Measurements from ENCODE around the gene ANKS1A.

- TF ChIP-seq, protein P1, sequence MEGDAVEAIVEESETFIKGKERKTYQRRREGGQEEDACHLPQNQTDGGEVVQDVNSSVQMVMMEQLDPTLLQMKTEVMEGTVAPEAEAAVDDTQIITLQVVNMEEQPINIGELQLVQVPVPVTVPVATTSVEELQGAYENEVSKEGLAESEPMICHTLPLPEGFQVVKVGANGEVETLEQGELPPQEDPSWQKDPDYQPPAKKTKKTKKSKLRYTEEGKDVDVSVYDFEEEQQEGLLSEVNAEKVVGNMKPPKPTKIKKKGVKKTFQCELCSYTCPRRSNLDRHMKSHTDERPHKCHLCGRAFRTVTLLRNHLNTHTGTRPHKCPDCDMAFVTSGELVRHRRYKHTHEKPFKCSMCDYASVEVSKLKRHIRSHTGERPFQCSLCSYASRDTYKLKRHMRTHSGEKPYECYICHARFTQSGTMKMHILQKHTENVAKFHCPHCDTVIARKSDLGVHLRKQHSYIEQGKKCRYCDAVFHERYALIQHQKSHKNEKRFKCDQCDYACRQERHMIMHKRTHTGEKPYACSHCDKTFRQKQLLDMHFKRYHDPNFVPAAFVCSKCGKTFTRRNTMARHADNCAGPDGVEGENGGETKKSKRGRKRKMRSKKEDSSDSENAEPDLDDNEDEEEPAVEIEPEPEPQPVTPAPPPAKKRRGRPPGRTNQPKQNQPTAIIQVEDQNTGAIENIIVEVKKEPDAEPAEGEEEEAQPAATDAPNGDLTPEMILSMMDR (IDR thresholded peaks at IDR 0.05), result no peak
- no peak for TF ChIP-seq POLR2A (IDR thresholded peaks at IDR 0.05)
Measured at GRCh38 chr6:35084511-35085203, 195.6 kb downstream of the ANKS1A start.
